Activated CD4-positive, alpha-beta T cell treated with anti-CD3 and anti-CD28 coated beads, Interleukin-2, amount 50 U/mL, for 16 hours (primary cell): ENCODE results near the gene UTRN.

Experiments used
- DNase-seq: peaks from one replicate; pipeline ENCODE4 v3.0.0-alpha.2; 2020

UTRN gene

GRCh38 chr6:144283646-144284477, 1.3 kb upstream of the UTRN start:
- DNase-seq, result no peak

- no peak for DNase-seq
These were observed 705 bp upstream of the UTRN start for GRCh38 chr6:144284478-144284782.

- DNase-seq, result no peak
These were observed 338 bp downstream of the UTRN start for GRCh38 chr6:144285548-144285797.

- DNase-seq, result peak; percentile 16
These were observed 815 bp downstream of the UTRN start for GRCh38 chr6:144285798-144286502.

GRCh38 chr6:144286503-144287393, 1.6 kb downstream of the UTRN start:
- no peak for DNase-seq

GRCh38 chr6:144289006-144289405, 3.9 kb downstream of the UTRN start:
- no peak for DNase-seq

- DNase-seq, result no peak
These were observed 7.2 kb downstream of the UTRN start for GRCh38 chr6:144292372-144292771.

- no peak for DNase-seq
These were observed 8.9 kb downstream of the UTRN start for GRCh38 chr6:144294016-144294415.

GRCh38 chr6:144295211-144295610, 10.1 kb downstream of the UTRN start:
- no peak for DNase-seq

GRCh38 chr6:144295981-144296767, 11.0 kb downstream of the UTRN start:
- DNase-seq, result no peak

GRCh38 chr6:144296973-144297372, 11.8 kb downstream of the UTRN start:
- no peak for DNase-seq

- no peak for DNase-seq
These were observed 12.5 kb downstream of the UTRN start for GRCh38 chr6:144297511-144298100.

GRCh38 chr6:144298194-144298593, 13.1 kb downstream of the UTRN start:
- no peak for DNase-seq

- DNase-seq, result no peak
These were observed 13.8 kb downstream of the UTRN start for GRCh38 chr6:144298916-144299315.

- DNase-seq, result no peak
These were observed 17.7 kb downstream of the UTRN start for GRCh38 chr6:144302701-144303372.

- no peak for DNase-seq
These were observed 19.2 kb downstream of the UTRN start for GRCh38 chr6:144304223-144304848.

- no peak for DNase-seq
These were observed 20.4 kb downstream of the UTRN start for GRCh38 chr6:144305567-144305966.

GRCh38 chr6:144305985-144306384, 20.9 kb downstream of the UTRN start:
- DNase-seq, result peak; percentile 67

- no peak for DNase-seq
These were observed 22.7 kb downstream of the UTRN start for GRCh38 chr6:144307880-144308279.

- peak; percentile 90 for DNase-seq
These were observed 25.6 kb downstream of the UTRN start for GRCh38 chr6:144310765-144311164.

GRCh38 chr6:144311361-144311760, 26.2 kb downstream of the UTRN start:
- no peak for DNase-seq
